RWPE1 (cell line): ENCODE results near the gene RALGPS1.

Experiments
- CTCF ChIA-PET: fragments of 350-600 bp; sonication (Branson Sonifier 250); formaldehyde crosslinking; extraction: SDS; loops from one replicate; lab custom pipeline; 2021; lab: Yijun Ruan, JAX
- POLR2A ChIA-PET: fragments of 400-600 bp; formaldehyde crosslinking; extraction: SDS; loops from one replicate; lab custom pipeline; 2020; ENCODE audit warnings: antibody characterized with exemption; ENCODE audit not compliant: low non-redundant PET; lab: Yijun Ruan, JAX
- DNase-seq: peaks from one replicate; pipeline ENCODE4 v3.0.0; 2012; ENCODE audit warnings: low spot score
- H3K27ac ChIP-seq: fragments of 450-650 bp; 2 replicates; pipeline ENCODE4 v1.5.1; 2017
- CTCF ChIP-seq: fragments of 450-650 bp; conservative IDR thresholded peaks from 2 replicates; pipeline ENCODE4 v1.5.1; 2017; ENCODE audit warnings: low read depth, mild to moderate bottlenecking

RALGPS1 gene

GRCh38 chr9:127058011-127058644 is 143.5 kb downstream of the RALGPS1 start:
- DNase-seq: no peak
- H3K27ac ChIP-seq: no peak overlapping the region
- TF ChIP-seq CTCF: no peak
- ChIA-PET POLR2A (no interaction called here), CTCF (interaction anchor here (0.6 kb wide), 1 partner anchor 707 kb away, joined by 5 read pairs; no protein-coding TSS in a partner anchor)

GRCh38 chr9:127058645-127059021 is 144.1 kb downstream of the RALGPS1 start:
- ChIA-PET CTCF (interaction anchor here (0.6 kb wide), 1 partner anchor 707 kb away, joined by 5 read pairs; no protein-coding TSS in a partner anchor), POLR2A (no interaction called here)
- TF ChIP-seq CTCF: no peak
- DNase-seq: peak; percentile 42
- no peak overlapping the region for H3K27ac ChIP-seq

GRCh38 chr9:127059030-127059429 is 144.4 kb downstream of the RALGPS1 start:
- ChIA-PET CTCF (interaction anchor here (0.6 kb wide), 1 partner anchor 49 kb away, joined by 3 read pairs; no protein-coding TSS in a partner anchor), POLR2A (no interaction called here)
- DNase-seq: no peak
- no peak for TF ChIP-seq CTCF
- no peak overlapping the region for H3K27ac ChIP-seq

- no peak for DNase-seq
- TF ChIP-seq CTCF: no peak
- ChIA-PET POLR2A (no interaction called here), CTCF (interaction anchor here (0.5 to 0.6 kb wide), 2 partner anchors 79 to 139 kb away, joined by 3 read pairs; no protein-coding TSS in a partner anchor)
- no peak overlapping the region for H3K27ac ChIP-seq
Measured at GRCh38 chr9:127059765-127060361, 145.3 kb downstream of the RALGPS1 start.

GRCh38 chr9:127061411-127061810 is 146.8 kb downstream of the RALGPS1 start:
- POLR2A ChIA-PET: no interaction called here
- no peak overlapping the region for H3K27ac ChIP-seq
- no peak for DNase-seq
- CTCF ChIA-PET: interaction anchor here (0.6 kb wide), 1 partner anchor 161 kb away, joined by 3 read pairs; no protein-coding TSS in a partner anchor
- TF ChIP-seq CTCF: no peak

- POLR2A ChIA-PET: no interaction called here
- no peak overlapping the region for H3K27ac ChIP-seq
- CTCF ChIA-PET: interaction anchor here (0.6 kb wide), 1 partner anchor 110 kb away, joined by 3 read pairs; no protein-coding TSS in a partner anchor
- DNase-seq: no peak
- no peak for TF ChIP-seq CTCF
Measured at GRCh38 chr9:127064335-127064734, 149.8 kb downstream of the RALGPS1 start.
